Measurements from ENCODE around the gene INSM1.
"Not testable (repeated sequence)": the region's sequence is repeated elsewhere in the genome, so short reads cannot be mapped to it uniquely, and the experiment has no call there.

INSM1 gene, protein sequence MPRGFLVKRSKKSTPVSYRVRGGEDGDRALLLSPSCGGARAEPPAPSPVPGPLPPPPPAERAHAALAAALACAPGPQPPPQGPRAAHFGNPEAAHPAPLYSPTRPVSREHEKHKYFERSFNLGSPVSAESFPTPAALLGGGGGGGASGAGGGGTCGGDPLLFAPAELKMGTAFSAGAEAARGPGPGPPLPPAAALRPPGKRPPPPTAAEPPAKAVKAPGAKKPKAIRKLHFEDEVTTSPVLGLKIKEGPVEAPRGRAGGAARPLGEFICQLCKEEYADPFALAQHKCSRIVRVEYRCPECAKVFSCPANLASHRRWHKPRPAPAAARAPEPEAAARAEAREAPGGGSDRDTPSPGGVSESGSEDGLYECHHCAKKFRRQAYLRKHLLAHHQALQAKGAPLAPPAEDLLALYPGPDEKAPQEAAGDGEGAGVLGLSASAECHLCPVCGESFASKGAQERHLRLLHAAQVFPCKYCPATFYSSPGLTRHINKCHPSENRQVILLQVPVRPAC

DNA sequence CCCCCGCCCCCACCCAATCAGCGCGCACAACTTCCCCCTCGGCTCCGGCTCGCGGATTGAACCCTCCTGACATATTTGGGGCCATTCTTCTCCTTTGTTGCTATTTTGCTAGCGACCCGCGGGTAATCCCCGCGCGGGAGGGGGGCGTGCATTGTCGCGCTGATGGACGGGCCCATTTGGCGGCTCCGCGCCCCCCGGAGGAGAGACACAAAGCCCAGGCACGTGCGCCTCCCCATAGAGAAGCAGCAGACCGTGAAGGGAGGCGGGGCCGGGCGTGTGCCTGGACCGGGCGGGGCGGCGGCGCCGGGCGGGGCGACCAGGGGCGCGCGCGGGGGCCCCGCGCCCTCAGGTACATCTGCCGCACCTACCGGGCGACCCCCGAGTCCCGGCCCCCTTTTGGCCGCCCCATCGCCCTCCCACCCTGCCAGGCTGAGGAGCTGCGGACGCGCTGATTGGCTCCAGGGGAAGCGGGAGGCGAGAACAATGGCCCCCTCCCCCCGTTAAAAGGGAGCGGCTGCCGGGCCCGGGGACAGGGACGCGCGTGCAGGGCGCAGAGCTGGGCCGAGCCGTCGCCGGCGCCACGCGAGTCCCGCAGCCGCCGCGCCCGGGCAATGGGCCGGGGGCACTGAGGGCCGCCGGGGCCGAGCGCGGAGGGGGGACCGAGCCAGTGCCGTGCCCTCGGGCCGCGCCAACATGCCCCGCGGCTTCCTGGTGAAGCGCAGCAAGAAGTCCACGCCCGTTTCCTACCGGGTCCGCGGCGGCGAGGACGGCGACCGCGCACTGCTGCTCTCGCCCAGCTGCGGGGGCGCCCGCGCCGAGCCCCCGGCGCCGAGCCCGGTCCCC is at the start of gene INSM1:
TSS of gene INSM1 (plus strand) at position 530 of the 843 bp plus-strand sequence. CDS start at position 694, 164 bp downstream.
- DNase-seq (ENCODE audit: low spot score) = no peak

DNA sequence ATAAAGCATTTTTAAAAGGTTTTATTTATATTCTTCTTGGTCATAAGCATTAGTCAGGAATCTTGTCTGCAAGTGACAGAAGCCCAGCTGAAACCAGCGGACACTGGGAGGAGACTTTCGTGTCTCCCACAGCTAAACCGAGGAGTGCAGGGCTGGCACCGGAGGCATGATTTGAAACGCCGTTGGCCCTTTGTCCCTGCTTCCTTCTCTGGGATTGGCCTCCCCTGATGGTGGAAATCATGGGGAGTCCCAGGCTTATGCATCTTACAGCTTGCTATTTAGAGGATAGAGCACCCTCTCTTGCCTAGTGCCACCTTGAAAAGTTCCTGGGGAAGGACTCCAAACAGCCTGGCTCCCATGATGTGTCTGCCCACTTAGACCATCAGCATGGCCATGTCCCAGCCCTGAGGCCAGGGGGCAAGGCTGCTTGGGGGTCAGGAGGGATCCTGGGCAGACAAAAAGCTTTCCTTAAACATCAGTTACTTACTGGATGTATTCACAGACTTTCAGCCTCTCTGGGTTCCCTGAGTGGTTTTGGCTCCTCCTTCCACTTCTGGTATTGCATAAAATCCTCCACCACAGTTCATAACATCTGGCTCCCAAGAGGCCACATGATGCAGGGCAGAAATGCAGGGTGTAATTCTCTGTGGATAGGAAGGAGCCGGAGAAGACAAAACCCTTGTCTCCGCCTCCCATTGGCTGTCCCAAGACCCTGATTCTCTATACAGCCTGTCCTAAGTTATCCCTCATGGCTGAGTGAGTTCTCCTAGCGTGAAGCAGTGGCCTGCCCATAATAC is 49.3 kb upstream of the INSM1 start:
- no peak for DNase-seq (ENCODE audit: low spot score)

DNA sequence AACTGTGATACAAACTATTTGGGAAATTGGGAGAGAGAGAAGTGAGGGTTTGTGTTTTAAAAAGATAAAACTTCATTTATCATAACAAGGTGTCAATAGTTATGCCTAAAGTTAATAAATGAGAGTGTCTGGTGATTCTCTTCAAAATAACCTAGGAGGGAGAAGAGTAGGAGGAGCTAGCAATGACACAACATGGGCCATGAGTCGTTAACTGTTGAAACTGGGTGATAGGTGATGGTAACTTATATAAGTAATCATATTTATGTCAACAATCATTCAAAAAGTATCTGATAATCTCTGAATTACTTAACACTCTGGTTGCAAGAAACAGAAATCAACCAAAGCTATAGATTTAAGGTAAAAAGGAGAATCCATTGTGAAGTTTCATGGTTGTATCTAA is 46.8 kb upstream of the INSM1 start:
- DNase-seq (ENCODE audit: low spot score) = no peak

DNA sequence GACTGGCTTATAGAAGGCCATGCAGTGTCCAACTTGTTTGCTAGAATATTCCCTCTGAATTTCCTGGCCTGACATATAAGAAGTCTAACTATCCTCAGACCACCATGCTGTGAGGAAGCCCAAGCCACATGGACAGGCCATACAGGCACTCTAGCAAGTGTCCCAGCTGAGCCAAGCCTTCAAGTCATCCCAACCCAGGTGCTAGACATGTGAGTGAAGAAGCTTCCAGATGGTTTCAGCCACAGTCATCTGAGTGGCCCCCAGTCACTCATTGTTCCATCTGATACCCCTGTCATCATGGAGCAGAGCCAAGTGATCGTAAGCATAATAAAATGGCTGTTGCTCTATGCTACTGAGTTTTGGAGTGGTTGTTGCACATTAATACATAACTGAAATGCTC is 46.0 kb upstream of the INSM1 start:
- DNase-seq (ENCODE audit: low spot score) = no peak

DNA sequence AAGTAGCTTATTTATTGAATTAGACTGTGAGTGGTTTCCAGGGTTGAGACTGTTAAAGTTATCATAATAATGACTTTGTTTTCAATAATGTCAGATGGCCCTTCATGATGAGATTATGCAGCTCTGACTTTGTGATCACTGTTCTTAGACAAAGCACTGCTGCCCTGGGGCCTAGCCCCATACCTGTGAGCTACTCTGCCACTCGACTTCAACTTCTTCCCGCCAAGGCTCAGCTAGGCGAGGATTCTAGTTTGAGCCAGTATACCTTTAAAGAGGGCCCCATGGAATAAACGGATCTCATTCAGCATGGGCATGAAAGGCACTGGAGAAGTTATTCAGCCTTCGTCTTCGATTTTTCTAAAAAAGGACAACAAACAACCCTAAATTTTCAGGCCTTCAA is 45.0 kb upstream of the INSM1 start:
- no peak for DNase-seq (ENCODE audit: low spot score)

DNA sequence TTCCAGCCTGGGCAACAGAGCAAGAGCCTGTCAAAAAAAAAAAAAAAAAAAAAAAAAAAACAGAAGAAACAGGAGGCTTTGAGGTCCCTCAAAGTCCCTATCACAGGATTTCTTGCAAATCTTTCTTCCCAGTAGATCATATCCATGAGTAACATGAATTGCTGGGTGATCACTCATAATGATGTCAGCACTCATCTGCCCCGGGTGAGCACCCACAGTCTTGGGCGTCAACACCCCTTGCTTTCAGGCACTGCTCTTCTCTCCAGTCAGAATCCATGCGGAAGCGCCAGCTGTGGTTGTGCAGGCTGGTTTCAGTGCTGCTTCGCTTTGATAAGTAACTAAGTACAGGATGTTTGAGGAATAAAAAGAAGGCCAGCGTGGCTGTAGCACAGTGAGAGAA is 40.2 kb upstream of the INSM1 start:
- DNase-seq (ENCODE audit: low spot score) = peak; percentile 69

DNA sequence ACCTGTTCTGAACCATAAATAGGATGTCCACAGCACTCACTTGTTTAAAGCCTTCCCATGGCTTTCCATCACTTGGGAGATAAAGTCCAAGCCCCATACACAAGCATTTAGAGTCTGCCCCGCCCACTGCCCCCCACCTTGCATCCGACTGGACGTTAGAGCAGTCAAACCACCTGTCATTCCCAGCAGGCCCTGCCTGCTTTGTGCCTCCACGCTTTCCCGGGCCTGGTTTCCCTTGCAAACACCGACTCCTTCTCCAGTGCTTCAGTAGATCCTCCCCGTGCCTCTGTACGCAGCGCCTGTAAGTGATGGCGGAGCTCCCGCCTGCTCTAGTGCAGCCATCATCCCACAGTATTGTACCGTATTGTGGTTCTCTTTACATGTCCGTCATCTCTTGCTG is 38.3 kb upstream of the INSM1 start:
- DNase-seq (ENCODE audit: low spot score) = no peak

DNA sequence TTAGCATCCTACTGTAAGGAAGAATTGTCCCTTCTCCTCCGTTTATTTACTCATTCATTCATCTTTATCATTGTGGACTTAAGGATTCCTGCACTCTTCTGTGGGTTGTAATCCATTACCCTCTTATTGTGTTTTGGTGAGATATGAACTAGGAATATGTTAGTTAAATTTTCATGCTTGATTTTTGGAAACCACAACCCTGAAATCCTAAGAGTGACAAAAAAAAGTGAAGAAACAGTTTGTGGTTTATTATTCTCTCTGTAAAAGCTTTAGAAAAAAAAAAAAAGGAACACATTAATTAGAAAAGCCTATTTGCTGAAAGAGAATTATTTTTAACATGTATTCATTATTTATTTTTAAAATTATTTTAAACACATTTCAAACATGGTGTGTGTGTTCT is 36.7 kb upstream of the INSM1 start:
- DNase-seq (ENCODE audit: low spot score) = no peak

DNA sequence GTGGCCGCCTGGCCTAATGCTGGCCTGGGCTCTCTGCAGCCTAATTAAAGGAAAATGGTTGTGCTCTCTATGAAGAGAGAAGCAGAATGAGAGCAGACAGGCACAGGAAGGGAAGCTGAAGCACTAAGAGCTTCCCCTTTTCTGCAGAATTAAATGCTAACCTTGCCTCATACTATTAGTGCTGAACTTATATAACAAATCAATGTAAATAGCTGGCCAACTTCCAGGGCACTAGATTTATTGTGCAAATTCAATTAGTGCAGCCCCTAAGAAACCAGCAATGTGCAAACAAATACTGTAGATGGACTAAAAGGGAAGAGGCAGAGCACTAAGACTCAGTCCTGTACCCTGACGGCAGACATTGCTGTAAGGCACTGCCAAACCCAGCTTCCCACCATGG is 36.1 kb upstream of the INSM1 start:
- no peak for DNase-seq (ENCODE audit: low spot score)

DNA sequence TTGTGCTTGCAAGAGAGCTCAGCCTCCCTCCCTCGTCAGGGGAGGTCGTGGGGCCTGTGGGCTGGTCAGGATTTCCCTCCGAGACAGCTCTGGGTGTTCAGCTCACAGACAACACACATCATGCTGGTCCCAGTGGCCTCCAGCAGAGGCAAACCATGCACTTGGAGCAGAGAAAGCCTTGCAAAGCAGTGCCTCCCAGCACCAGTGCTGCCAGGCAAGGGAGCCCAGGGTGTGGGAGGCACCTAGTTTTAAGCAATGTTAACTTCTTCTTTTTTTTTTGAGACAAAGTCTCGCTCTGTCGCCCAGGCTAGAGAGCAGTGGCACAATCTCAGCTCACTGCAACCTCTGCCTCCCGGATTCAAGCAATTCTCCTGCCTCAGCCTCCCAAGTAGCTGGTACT is 34.0 kb upstream of the INSM1 start:
- no peak for DNase-seq (ENCODE audit: low spot score)

DNA sequence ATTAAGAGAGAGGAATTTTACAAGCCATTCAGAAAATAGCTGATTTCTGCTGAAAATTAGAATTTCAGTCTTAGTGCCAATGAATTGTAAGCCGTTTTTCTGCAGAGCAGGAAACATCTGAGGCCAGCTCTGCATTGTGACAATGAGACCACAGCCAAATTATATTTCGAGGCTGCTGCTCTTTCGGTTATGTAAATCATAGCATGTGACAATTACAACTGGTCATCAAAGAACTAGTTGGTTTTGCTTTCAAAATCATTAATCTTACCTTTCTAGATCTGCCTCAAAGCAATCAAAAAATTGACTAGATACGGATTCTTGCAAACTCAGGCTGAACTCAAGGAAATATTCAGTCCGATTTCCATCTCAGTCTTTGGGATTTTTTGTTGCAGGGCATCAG is 33.4 kb upstream of the INSM1 start:
- DNase-seq (ENCODE audit: low spot score) = no peak

DNA sequence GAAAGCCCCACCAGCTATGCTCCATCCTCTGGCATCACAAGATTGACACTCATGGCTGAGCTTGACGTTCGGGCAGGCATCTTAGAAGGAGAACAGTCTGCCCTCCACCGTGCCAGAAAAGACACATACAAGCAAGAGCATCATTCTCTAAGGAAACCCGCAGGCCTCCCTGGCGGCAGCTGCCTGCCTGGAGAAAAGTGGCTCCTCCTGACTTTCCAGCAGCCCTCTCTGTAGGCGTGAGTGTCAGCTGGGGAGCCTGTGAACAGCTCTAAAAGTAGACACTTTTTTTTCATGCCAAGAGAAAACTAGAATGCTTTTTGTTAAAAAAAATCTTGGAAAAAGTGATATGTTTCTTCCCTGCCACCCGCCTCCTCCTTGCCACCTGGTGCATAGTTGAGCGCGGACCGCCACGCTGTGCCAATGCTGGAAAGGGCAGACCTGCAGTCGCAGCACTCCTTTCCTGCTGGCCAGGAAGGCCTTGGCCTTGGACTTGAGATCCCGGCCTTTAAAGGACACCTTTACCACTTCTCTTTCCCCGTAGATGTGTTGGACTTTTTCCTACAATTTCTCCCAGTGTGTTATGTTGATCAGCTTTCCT is 29.7 kb upstream of the INSM1 start:
- no peak for DNase-seq (ENCODE audit: low spot score)

DNA sequence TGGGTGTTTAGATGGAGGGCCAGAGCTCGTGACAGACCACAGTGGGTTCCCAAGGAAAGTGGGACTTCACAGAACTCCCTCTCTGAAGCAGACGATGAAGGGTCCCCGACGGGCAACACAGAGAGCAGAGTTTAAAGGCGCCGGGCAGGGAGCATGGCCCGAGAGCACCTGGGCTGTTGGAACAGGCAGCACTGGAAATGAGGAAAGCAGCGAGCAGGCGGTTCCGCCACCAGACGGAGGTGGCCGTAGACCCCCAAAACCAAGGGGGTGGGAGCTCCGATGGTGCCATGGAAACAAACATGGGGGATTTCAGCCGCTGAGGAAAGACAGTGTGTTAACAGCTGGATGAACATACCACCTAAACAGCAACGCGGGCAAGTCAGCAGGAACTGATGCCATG is 27.5 kb upstream of the INSM1 start:
- no peak for DNase-seq (ENCODE audit: low spot score)

DNA sequence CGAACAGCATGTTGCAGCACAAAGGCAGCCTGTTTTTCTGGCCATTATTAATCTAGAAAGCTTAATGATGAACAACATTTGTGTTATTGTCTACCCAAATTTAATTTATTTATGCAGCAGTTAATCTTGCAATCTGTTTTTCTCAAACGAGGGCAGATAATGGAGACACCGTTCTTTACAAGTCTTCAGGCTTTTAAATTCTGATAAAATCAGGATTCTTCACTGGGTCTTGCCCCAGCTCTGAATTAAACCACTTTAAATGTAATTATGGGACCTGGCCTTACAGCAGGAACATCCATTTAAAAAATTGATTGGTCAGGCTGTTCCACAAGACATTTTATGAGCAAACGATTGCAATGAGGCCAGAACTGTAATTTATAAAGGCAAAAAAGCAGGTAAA is 26.5 kb upstream of the INSM1 start:
- DNase-seq (ENCODE audit: low spot score) = no peak

DNA sequence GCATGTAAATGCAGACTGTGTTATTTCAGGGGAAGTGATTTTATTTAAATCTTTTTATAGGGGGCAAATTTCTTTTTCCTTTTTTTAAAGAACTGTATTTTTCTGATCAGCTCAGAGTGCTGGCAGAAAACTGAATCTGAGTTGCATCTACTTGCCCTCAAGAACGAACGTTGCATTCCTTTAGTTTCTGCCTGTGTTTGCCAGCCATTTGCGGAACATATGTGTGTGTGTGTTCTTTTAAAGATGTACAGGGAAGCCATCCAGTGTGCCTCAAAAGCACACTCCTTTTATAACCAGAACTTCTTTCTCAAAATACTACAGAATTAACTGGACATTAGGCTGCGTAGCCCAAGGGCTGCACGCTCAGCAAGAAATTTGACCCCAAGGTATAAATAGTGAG is 25.8 kb upstream of the INSM1 start:
- no peak for DNase-seq (ENCODE audit: low spot score)

DNA sequence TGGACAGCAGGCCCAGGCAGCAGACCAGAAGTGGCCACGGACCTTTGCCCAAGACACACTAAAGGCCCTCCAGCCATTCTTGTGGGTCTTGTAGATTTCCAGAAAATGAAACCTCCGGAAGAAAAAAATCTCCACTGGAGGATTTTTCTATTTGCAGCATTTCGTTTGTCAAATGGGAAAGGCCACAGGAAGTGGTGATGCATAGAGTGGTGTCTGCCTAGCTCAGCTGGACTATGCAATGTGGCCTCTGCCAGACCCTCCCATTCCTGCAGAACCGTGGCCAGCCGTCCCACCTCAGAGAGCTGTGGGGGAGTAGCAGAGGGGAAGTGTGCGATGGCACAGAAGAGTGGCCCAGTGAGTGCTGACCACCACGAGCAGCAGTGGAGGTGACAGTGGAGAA is 24.0 kb upstream of the INSM1 start:
- DNase-seq (ENCODE audit: low spot score) = no peak

DNA sequence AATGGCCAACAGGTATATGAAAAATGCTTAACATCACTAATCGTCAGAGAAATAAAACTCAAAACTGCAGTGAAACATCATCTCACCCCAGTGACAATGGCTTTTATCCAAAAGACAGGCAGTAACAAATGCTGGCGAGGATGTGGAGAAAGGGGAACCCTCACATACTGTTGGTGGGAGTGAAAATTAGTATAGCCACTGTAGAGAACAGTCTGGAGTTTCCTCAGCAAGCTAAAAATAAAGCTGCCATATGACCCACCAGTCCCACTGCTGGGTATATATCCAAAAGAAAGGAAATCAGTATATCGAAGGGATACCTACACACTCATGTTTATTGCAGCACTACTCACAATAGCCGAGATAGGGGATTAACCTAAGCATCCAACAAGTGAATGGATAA is 23.4 kb upstream of the INSM1 start:
- DNase-seq (ENCODE audit: low spot score) = no peak

DNA sequence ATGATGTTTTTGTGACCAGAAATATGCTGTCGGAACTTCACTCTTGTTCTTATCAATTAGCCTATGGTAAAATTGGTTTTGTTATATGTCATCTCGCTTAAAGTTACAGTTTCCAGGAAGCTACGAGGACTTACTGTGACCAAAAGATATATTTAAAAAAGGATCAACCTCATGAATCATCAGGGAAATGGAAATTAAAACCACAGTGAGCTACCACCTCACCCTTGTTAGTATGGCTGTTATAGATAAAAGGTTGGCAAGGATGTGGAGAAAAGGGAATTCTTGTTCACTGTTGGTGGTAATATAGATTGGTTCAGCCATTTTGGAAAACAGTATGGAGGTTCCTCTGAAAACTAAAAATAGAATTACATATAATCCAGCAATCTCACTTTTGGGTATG is 14.3 kb upstream of the INSM1 start:
- DNase-seq (ENCODE audit: low spot score) = no peak

DNA sequence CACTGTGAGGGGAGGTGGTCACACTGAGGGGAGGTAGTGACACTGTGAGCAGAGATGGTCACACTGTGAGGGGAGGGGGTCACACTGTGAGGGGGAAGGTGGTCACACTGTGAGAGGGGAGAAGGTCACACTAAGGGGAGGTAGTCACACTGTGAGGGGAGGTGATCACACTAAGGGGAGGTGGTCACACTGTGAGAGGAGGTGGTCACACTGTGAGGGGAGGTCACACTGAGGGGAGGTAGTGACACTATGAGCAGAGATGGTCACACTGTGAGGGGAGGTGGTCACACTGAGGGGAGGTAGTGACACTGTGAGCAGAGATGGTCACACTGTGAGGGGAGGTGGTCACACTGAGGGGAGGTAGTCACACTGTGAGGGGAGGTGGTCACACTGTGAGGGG is 12.4 kb upstream of the INSM1 start:
- DNase-seq (ENCODE audit: low spot score) = not testable (repeated sequence)

DNA sequence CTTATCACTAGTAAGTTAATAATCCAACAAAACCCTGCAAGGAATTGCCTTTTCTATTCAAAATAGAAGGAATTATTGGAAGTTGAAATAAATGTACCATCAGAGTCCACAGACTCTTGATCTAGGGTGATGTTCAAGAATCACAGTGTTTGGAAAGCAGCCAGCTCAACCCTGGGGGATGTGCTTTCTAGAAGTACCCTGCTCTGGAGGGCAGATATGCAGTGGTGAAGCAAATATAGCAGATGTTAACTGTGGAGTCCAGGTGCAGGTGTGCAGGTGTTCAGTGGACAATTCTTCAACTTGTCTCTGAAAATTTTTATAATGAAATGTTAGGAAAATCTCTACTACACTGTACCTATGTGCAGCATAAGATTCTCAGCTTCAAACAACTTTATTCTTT is 9.1 kb upstream of the INSM1 start:
- no peak for DNase-seq (ENCODE audit: low spot score)

DNA sequence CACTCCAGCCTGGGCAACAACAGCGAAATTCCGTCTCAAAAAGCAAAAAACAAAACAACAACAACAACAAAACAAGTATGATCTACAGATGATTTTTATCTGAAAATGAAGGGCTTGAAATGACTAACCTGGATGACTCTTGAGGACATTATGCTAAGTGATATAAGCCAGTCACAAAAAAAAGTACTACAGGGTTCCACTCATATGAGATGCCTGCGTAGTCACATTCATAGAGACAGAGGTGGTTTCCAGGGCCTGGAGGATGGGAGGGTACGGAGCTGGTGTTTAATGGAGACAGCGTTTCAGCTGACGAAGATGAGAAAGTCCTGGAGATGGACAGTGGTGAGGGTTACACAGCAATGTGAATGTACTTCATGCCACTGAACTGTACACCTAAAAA is 8.3 kb upstream of the INSM1 start:
- DNase-seq (ENCODE audit: low spot score) = no peak

DNA sequence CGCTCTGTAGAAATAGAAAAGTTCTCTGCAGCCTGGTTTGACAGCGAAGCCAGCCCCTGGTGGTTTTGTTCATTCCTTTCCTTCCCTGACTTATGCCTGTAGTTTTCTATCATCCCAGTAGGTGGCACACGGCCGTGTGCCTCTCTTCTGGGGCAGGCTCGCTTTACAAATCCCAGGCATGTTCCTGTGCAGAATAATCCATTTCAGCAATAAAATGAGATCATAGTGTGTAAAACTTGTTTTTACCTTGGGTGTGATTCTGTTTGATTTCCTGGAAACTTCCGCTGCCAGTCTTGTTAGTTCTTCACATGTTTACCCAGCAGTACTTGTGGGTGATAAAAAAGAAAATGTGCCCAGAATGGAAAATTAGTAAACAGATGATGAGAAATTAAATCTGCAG is 7.4 kb upstream of the INSM1 start:
- DNase-seq (ENCODE audit: low spot score) = peak; percentile 77

Measured in RKO (cell line).